Measurements from ENCODE around the gene KRT32. TPM values are rescaled to one million over a fixed set of nuclear protein-coding genes. Genes with fewer than 3 reads are reported as not detected.

Gene KRT32
- total RNA-seq, 4 donors from 2014 or later: not detected

GRCh38 chr17:41483531-41483930 lies 16.3 kb upstream of the KRT32 start:
- Histone ChIP-seq H3K9me3 (no peaks in the 10 kb centered on the region), H3K36me3 (no peaks in the 10 kb centered on the region), H3K27ac (no peak overlapping the region), H3K4me3 (no peak overlapping the region), H3K27me3 (no peaks in the 10 kb centered on the region), H3K4me1 (no peaks in the 10 kb centered on the region)
- intact Hi-C loops (cut with DNase I; ENCODE audit: low total_unique reads): no loop called here
- TF ChIP-seq, protein P1, sequence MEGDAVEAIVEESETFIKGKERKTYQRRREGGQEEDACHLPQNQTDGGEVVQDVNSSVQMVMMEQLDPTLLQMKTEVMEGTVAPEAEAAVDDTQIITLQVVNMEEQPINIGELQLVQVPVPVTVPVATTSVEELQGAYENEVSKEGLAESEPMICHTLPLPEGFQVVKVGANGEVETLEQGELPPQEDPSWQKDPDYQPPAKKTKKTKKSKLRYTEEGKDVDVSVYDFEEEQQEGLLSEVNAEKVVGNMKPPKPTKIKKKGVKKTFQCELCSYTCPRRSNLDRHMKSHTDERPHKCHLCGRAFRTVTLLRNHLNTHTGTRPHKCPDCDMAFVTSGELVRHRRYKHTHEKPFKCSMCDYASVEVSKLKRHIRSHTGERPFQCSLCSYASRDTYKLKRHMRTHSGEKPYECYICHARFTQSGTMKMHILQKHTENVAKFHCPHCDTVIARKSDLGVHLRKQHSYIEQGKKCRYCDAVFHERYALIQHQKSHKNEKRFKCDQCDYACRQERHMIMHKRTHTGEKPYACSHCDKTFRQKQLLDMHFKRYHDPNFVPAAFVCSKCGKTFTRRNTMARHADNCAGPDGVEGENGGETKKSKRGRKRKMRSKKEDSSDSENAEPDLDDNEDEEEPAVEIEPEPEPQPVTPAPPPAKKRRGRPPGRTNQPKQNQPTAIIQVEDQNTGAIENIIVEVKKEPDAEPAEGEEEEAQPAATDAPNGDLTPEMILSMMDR (IDR thresholded peaks at IDR 0.05): no peak
- TF ChIP-seq POLR2A (IDR thresholded peaks at IDR 0.05): no peak
- no peak for DNase-seq

DNA sequence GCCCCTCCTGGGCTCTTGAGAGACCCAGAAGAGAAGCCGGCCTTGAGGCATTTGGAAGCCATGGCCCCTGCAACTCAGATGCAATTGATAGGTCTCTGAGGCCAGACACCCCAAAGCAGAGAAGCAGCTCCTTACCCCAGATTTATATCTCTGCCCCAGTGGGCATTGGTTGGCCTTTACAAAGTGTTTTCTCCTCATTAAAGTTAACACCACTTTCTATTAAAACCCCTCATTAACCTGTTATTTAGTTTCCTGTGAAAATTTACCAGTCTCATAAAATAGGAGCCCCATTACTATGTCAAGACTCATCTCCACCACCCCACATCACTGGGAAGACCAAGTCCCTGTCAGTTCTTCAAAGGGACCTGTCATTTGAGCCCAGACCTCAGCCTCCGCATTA lies 13.8 kb upstream of the KRT32 start, which contains the start of gene KRT35:
Gene KRT35 (minus strand): TSS at position 116 of the 400 bp plus-strand sequence. CDS start 54 bp downstream, at position 62.
- Histone ChIP-seq H3K27ac (no peak within 1 kb of the TSS), H3K4me1 (no peaks in the 10 kb centered on the region), H3K9me3 (no peaks in the 10 kb centered on the region), H3K4me3 (no peak within 1 kb of the TSS), H3K27me3 (no peaks in the 10 kb centered on the region), H3K36me3 (no peaks in the 10 kb centered on the region)
- DNase-seq: no peak
- intact Hi-C loops (cut with DNase I; ENCODE audit: low total_unique reads): no loop called here
- TF ChIP-seq, protein P1 (IDR thresholded peaks at IDR 0.05): no peak
- no peak for TF ChIP-seq POLR2A (IDR thresholded peaks at IDR 0.05)

GRCh38 chr17:41480581-41480980 lies 13.4 kb upstream of the KRT32 start:
- TF ChIP-seq, protein P1 (IDR thresholded peaks at IDR 0.05): no peak
- no peak for TF ChIP-seq POLR2A (IDR thresholded peaks at IDR 0.05)
- no peaks in the 10 kb centered on the region for H3K36me3 ChIP-seq
- intact Hi-C loops (cut with DNase I; ENCODE audit: low total_unique reads): no loop called here
- no peaks in the 10 kb centered on the region for H3K9me3 ChIP-seq
- no peaks in the 10 kb centered on the region for H3K27me3 ChIP-seq
- H3K4me3 ChIP-seq: no peak overlapping the region
- H3K27ac ChIP-seq: no peak overlapping the region
- H3K4me1 ChIP-seq: no peaks in the 10 kb centered on the region
- DNase-seq: no peak

GRCh38 chr17:41480136-41480535 lies 12.9 kb upstream of the KRT32 start:
- TF ChIP-seq, protein P1 (IDR thresholded peaks at IDR 0.05): no peak
- no peak for TF ChIP-seq POLR2A (IDR thresholded peaks at IDR 0.05)
- H3K9me3 ChIP-seq: no peaks in the 10 kb centered on the region
- no peaks in the 10 kb centered on the region for H3K27me3 ChIP-seq
- DNase-seq: no peak
- no peaks in the 10 kb centered on the region for H3K36me3 ChIP-seq
- H3K27ac ChIP-seq: no peak overlapping the region
- H3K4me3 ChIP-seq: no peak overlapping the region
- intact Hi-C loops (cut with DNase I; ENCODE audit: low total_unique reads): no loop called here
- no peaks in the 10 kb centered on the region for H3K4me1 ChIP-seq

- Histone ChIP-seq H3K4me1 (no peaks in the 10 kb centered on the region), H3K27me3 (no peaks in the 10 kb centered on the region), H3K9me3 (no peaks in the 10 kb centered on the region), H3K4me3 (no peak overlapping the region), H3K27ac (no peak overlapping the region), H3K36me3 (no peaks in the 10 kb centered on the region)
- intact Hi-C loops (cut with DNase I; ENCODE audit: low total_unique reads): no loop called here
- DNase-seq: no peak
- TF ChIP-seq, protein P1 (IDR thresholded peaks at IDR 0.05): no peak
- TF ChIP-seq POLR2A (IDR thresholded peaks at IDR 0.05): no peak
These were observed 11.1 kb upstream of the KRT32 start for GRCh38 chr17:41478237-41478636.
